Measurements from ENCODE around the gene FUNDC2.
A peak's percentile ranks its signal among the peaks of the same experiment; 100 is the strongest.

- TF ChIP-seq CTCF (IDR thresholded peaks at IDR 0.05): peak in 2 of 6 experiments; percentile 12 to 18
- no peak for TF ChIP-seq POLR2A (IDR thresholded peaks at IDR 0.05)
Observed at GRCh38 chrX:154986826-154987575, 39.6 kb upstream of the FUNDC2 start.

Measured in adrenal gland (tissue), 5 donors.